GM19468 (cell line): ENCODE measurements around the gene CST5.
"Not testable (repeated sequence)": the region's sequence is repeated elsewhere in the genome, so short reads cannot be mapped to it uniquely, and the experiment has no call there.

Source experiments
- ATAC-seq: cut with Tn5 transposase; IDR thresholded peaks from one replicate; pipeline ENCODE4 v1.9.1; 2021; ENCODE audit warnings: mild to moderate bottlenecking, moderate library complexity, moderate number of reproducible peaks; ENCODE audit not compliant: unreplicated experiment; ENCODE audit errors: extremely low read depth

Gene CST5, protein sequence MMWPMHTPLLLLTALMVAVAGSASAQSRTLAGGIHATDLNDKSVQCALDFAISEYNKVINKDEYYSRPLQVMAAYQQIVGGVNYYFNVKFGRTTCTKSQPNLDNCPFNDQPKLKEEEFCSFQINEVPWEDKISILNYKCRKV

DNA sequence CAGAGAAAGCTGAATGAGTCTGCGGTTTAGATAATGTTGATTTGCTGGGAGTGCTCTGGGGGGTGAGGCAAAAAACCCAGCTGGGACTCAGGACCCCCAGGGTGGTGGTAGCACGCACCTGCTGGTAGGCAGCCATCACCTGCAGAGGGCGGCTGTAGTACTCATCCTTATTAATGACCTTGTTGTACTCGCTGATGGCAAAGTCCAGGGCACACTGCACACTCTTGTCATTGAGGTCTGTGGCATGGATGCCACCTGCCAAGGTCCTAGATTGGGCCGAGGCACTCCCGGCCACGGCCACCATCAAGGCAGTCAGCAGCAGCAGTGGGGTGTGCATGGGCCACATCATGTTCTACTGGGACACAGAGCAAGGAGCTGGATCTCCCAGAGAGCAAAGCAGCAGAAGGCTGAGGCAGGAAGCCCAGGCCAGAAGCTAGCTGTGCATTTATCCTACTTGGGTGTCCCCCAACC lies at the start of gene CST5:
Gene CST5 (minus strand): TSS at position 421 of the 471 bp plus-strand sequence. CDS start 72 bp downstream, at position 349.
- no peak for ATAC-seq

DNA sequence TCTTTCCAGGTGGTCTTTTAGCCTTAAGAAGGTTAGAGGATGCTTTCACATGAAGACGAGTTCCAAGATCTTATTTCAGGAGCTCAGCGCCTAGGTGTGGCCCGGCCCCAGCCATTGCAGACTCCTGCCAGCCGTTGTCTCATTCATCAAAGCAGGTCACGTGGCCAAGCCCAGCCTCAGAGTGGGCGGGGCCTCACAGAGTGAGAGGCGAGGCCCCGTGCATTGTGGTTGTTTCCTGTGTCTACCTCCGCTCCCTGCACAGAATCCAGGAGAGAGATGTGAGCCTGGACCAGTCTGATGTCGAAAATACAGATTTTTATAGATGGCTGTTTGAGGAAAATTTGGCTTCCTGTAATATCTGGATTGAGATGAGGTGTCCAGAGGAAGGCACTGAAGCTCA lies 49.2 kb upstream of the CST5 start:
- no peak for ATAC-seq

DNA sequence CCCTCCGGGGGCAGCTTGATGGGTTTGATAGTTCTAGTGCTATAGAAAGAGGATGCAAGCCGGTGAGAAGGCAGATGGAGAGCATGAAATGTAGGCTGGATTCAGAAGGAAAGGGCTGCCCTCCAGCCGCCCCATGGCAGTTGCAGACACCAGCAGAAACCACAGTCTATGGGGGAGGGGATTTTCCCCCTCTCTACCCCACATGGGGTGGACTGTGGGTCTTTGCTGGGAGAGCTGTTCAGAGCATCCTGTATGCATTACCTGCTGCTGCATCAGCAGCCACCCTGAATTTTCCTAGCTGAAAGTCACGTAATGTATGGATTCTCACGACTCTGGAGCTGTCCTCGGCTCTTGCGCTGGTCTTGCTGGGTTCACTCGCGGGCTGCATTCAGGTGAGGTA lies 48.8 kb upstream of the CST5 start:
- ATAC-seq: no peak

DNA sequence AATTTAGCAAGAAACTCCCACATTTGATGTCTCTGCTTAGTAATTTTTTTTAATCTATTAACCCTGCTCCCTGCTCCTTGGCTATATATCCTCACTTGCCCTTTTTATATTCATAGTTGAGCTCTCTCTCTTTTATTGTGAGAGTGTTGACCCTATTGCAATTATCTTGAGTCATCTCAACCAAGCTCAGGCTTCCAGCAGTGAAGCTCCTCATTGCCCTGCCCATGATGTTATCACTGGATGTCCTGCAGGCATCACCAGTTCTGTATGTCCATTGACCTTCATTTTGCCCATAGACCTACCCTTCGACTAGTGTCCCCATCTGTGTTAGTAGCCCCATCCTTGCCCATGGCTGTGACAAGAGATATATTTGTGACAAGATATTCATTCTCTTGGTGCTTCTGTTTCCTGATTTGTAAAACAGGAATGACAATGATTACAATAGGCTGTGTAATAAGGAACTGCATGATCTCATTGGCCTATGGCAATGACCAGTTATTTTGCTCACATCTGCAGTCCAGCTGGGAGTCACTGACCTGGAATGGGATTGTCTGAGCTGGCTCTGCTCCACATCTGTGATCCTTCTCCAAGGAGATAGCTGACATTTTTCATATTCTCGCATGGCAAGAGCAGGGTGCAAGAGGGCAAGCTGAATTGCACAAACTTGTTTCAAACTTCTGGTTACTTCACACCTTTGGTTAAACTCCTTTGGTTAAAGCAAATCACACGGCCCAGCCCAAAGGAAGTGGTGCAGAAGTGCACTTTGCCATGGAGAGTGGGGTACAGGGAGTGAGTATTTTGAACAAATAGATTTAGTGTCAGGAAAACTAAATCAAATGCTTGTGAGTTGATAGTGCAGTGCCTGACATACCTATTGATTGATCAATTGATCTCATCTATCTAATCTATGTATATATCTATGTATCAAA lies 47.7 kb upstream of the CST5 start:
- no peak for ATAC-seq

DNA sequence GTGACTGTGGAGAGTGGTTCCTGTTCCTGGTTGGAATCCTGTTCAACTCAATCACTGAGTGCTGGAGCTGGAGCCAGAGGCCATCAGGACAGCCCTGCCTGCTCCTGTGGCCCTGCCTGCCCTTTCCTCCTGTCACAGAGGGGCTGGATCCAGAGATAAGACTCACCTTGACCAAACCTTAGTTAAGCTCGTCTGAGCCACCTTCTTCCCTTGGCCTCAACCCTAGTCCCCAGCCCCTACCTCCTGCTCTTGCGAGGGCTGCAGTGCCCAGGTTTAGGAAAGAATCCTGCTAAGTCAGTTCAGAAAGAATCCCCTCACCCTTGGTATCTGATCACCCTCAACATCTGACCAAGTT lies 47.0 kb upstream of the CST5 start:
- no peak for ATAC-seq

DNA sequence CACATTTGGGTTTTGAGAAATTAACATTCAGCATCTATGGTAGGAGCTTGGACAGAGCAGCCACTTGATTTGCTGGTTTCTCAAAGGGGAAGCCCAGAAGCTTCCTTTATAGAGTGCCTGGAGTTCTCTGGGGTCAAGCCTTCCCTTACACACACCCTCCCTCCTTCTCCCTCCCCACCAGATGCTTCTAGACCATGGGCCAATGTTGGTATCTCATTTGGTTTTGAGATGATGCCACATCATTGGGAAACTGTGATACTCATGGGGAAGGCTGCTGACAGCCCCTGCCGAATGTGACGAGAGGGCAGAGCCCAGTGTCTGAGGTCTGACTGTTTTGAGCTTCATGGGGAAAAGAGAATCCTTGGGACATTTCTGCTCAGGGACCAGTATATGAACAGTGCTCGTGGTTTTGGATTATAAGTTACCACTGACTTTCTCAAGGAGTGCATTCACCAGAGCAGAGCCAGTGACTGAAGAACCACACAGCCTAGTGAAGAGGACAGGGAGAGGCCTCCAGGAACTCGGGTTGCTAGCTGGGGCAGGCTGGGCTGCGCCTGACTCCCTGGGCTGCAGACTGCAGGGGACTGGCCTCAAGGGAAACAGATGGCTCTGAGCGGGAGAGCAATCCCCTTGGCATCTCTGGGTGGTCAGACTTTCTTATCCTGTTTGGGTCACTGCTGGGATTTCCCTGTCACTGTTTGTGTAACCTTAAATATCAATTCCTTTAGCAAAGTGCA lies 46.4 kb upstream of the CST5 start:
- no peak for ATAC-seq

DNA sequence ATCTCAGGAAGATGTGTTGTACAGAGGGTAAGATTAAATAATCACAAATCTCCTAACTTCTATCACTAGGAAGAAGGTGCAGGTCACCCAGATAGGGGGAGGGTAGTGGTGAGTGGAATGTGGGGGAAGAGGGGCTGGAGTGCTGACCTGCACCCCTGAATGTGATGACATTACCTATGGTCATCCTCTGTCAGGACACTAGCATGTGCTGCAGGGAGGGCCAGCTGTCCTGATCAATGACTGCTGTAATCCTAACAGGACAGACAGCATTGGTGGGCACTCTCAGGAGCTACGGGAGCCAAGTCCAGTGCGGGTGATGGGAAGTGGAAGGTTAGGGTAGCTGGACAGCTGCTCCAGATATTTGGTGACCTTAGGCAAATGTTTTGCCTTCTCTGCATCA lies 45.2 kb upstream of the CST5 start:
- ATAC-seq: no peak

DNA sequence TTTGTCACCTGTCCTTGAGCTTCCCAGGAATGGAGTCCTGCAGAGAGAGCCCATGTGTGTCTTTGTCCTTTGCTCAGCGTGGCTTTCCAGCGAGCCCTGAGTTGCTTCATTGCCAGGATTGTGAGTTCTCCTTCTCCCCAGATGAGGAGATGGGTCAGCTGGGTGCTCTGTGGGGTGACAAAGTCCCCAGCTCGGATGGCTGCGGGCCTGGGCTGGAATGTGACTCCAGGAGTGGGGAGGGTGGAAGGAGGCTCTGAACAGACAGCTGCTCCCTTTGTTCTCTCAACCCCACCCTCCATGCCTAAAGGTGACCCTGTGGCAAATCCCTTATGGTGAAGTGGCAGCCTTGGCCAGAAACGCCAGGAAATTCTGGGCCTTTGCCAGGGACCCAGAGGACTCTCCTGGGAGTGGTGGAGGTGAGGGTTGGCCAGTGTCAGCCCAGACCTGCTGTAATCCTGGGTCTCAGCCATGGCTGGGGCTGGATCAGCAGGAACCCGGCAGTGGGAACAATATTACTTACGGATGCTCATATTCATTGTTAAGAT lies 44.4 kb upstream of the CST5 start:
- no peak for ATAC-seq

DNA sequence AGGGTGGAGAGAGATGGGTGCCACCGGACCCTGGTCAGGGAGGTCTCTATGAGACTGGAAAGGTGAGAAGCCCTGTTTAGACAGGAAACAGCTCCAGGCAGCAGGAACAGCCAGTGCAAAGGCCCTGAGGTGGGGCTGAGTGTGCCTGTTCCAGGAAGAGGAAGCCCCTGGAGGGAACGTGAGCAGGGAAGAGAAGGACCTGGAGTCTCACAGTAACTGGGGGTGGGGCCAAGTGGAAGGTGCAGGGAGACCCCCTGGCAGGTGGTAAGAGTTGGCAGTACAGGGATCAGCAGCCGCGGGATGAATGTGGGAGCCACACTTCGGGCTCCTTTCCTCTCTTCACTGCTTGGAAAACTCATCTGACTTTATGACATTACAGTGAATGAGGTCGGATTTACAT lies 43.8 kb upstream of the CST5 start:
- no peak for ATAC-seq

DNA sequence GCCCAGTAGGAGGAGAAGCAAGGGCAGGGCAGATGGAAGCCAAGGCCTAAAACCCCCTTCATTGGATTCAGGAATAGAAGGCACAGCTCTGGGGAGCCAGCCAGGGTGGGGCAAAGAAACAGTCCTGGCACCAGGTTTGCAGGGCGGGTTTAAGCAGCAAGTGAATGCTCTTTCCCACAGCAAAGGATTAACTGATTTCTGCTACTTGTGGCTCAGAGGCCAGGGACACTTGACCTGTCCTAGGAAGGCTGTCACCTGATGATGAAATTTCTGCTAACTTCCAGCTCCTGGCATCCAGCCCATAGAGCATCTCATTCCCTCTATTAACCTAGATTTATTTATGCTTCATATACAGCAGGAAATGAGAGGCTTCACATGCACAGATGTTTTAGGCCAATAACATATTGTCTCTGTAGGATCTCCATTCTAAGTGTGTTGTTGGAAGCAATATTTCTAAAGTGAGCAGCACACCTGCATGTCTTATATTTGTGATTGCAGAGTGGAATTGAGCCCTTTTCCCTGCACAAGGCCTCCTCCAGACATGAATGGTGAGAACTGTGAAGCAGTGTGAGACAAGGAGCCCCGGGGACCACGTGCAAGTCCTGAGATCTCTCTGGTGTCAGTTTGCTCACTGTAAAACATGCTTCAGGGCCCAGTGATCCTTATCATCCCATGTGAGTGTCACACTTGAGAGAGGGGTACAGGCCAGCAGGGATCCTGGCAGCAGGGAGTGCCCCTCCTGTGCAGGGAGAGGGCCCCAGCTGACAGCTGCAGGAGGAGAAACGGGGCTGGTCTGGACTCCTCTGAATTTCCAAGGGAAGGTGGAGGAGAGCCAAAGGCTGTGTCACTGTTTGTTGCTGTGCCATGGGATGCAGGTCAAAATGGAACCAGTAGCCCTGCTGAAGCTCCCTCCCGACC lies 41.1 kb upstream of the CST5 start:
- no peak for ATAC-seq

DNA sequence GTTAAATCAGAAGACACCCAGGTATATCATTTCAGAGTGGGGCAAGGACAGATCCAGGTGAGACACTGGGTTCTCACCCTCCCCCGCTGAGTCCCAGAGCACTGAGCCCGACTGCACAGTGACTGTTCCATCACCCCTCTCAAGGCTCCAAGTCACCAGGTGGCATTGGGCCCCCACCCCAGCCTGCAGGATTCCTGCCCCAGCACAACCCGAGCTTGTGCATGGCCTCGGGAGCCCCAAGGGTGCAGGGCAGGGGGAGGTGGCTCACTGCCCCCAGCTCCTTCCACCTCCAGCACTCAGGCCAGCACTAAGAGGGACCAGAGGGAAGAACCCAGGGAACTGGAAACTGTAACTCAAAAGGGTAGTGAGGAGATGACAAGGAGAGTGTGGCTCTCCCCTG lies 39.3 kb upstream of the CST5 start:
- ATAC-seq: no peak

DNA sequence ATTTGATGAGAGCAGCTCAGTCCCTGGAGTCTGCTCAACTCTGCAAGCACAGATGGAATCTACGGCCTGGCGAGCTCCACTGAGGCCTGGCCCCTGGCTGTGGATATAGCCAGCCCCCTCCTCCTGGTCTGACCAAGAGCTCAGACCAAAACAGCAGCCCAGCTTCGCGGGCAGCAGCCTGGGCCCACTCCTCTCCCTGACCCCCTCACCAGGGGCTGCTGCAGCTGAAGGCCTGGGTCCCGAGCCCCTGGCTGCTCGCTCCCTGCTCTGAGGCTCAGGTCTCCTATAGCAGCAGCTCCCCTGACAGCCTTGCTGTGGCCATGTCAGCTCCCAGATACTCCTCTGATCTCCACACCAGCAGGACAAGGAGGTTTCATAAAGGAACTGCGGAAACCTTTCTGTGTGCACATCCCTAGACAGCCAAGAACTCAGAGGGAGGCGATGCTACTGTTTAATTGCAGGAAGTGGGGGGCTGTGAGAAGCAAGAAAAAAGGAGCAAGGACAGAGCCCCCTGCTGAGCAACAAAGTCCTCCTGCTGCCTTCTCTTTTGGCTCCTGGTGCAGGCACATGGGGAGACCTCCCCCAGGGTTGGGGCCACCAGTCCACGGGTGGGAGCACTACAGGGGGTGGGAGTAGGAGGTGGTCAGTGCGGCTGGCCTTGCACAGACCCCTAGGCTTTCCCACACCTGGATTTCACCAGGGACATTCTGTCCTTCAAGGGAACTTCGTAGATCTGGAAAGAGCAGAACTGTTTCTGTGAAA lies 38.7 kb upstream of the CST5 start:
- no peak for ATAC-seq

DNA sequence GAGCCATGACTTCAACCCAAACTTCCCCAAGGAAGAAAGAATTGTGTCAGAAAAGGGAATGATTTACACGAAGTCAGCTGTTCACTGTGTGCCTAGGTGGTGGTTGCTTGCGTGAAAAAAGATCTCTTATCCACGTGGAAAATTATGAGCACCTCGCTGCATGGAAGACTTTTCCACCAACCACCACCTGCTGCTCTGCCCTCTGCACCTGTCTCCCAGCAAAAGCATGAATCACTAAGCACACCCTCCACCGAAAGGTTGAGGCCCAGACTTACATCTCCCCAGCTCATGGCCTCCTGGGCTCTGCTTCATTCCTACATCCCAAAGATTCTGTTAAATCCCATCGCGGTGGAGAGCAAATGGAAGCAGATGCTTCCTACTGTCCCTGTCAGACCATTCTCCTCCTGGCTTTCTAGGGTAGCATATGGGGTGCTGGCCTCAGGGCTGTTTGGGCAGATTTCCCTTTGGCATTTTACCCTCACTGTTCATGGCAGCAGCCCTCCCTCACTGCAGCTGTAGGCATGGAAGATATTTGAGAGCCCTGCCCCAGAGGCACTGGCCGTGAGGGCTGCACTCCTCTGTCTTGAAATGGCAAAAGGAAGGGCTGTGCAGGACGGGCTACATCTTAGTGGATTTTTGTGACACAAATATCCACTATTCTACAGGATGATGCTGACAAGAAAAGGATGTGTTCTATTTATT lies 37.6 kb upstream of the CST5 start:
- ATAC-seq: no peak

DNA sequence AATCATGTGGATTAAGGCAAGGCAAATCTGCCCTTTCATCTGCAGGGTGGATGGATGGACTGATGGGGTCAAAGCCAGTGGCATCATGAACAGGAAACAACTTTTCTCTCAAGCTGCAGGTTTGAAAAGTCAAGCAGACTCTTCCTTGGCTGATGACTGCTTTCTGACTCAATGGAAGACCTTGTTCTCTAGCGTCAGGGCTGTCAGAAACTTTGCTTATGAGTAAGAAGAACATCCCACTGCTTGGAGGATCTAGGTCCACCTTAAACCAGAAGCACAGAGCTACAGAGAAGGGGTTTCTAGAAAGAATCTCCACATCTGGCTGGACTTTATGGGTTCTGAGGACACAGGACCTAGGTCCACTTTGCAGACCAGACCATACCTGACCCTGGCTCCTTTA lies 36.3 kb upstream of the CST5 start:
- ATAC-seq: no peak

DNA sequence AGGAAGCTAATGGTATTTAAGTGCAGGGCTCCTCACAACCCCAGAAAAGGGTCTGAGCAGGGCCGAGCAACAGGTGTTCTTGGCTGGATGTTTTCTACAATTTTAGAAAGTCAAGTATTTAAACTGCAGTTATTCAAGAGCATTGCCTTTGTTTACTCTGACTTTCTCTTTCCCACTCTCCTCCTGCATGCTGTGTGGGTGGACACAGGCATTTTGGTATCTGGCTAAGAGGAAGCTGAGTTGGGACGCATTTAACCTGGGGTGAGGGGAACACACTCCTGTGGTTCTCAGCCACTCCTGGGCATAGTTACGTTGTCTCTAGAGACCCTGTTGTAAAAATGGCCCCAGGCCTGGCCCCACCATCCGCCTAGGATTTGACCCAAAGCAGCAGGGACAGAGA lies 34.9 kb upstream of the CST5 start:
- ATAC-seq: not testable (repeated sequence)

DNA sequence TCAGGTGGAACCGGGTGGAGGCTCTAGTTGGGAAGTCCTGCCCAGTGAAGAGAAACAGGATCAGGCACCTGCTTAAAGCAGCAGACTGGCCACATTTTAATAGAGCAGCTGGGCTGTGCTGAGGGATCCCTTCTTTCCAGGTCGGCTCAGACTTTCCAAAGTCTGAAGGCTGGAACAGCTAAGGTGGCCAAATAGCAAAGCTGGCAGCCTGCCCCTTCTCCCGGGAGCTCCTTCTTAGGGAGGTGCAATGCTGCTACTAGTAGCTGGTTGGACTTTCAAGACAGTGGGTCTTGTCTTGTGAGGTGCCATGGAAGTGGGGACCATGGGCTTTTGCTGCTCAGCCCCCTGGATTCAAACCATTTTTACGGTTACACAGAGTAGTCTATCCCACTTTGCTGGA lies 30.7 kb upstream of the CST5 start:
- no peak for ATAC-seq

DNA sequence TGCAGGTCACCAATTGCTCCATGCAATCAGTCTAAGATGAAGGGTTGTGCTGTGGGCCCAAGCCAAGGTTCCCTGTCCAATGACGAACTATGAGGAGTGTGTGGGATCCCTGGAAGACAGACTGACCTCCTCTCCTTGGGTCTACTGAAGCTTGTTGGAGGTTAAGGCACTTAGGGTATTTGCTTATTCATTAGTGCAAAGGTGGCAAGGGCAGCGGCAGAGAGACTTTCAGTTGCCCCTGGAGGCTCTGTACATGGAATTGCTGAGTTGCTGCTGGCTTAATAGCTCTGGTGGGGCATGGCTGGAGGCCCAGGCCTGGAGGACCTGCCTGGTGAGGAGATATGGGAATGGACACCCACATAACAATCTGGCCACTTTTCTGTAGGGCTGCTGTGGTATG lies 29.8 kb upstream of the CST5 start:
- ATAC-seq: no peak

DNA sequence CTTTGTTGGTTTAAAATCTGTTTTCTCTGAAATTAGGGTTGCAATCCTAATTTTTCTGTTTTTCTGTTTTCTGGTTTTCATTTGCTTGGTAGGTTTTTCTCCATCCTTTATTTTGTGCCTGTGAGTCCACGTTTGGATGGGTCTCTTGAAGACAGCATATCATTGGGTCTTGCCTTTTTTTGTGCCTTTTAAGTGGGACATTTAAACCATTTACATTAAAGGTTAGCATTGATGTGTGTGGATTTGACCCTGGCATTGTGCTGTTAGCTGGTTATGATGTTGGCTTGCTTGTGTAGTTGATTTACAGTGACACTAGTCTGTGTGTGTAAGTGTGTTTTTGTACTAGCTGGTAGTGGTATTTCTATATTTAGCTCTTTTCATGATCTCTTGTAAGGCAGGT lies 28.0 kb upstream of the CST5 start:
- ATAC-seq: no peak

DNA sequence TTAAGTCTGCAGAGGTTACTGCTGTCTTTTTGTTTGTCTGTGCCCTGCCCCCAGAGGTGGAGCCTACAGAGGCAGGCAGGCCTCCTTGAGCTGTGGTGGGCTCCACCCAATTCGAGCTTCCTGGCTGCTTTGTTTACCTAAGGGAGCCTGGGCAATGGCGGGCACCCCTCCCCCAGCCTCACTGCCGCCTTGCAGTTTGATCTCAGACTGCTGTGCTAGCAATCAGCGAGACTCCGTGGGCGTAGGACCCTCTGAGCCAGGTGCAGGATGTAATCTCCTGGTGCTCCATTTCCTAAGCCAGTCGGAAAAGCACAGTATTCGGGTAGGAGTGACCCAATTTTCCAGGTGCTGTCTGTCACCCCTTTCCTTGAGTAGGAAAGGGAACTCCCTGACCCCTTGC lies 22.8 kb upstream of the CST5 start:
- ATAC-seq: not testable (repeated sequence)
